ENCODE data around the gene TMEM259. TPM values are rescaled to one million over a fixed set of nuclear protein-coding genes. Genes with fewer than 3 reads are reported as not detected.

The TMEM259 gene
- total and polyA plus RNA-seq, 2 of the 8 experiments (the other 6 are each of a cell fraction or from before 2014, with no cell fraction given), result 140 to 243 TPM

DNA sequence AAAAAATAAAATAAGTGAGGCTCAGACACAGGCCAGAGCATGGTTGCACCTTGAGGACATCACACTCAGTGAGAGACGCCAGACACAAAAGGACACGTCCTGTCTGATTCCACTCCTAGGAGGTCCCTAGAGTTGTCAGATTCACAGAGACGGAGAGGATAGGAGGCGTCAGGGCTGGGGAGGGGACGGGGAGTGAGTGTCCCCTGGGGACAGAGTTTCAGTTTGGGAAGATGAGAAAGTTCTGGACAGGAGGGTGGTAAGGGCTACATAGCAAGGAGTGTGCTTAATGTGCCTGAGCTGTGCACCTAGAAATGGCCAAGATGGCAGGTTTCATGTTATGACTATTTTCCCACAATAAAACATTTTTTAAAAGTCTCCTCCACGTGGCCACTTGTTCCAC lies 22.9 kb downstream of the TMEM259 start:
- H4K20me1 ChIP-seq (replicated peaks in 1 of 2; ENCODE audit: control insufficient read depth in 1 of 2, insufficient read depth in 2 of 2, low read length in 2 of 2), result peaks cover 5 to 7% of the 10 kb centered on the region in 2 experiments
- H3K4me3 ChIP-seq (ENCODE audit: extremely low read depth in 1 of 4, insufficient read depth in 2 of 4, low read depth in 3 of 4, low read length in 4 of 4), result no peak overlapping the region
- no peak overlapping the region for H3K4me2 ChIP-seq (ENCODE audit: insufficient read depth in 1 of 2, low read depth in 2 of 2, low read length in 2 of 2)
- FAIRE-seq, result no peak
- no peak overlapping the region for H3K56ac ChIP-seq (replicated peaks; ENCODE audit: insufficient read length, low read depth, low read length)
- no peak overlapping the region for H2AFZ ChIP-seq (ENCODE audit: low read length)
- no peak overlapping the region for H3K18ac ChIP-seq (ENCODE audit: extremely low read depth, low read length)
- CTCF ChIA-PET (ENCODE audit: partially characterized antibody), result interaction anchor here (0.8 to 2.3 kb wide), 5 partner anchors 16 to 193 kb away, joined by 3 to 13 read pairs (median 4); no protein-coding TSS in a partner anchor
- peaks cover 0 to 10% (median 6%) of the 10 kb centered on the region in 4 experiments; a peak in 3 of 7 replicates for H3K4me1 ChIP-seq (replicated peaks in 1 of 4; ENCODE audit: control insufficient read depth in 3 of 4, insufficient read depth in 4 of 4, low read length in 3 of 4)
- no peak overlapping the region for H2BK120ac ChIP-seq (replicated peaks; ENCODE audit: low read depth, low read length)
- no peak overlapping the region for H3K27ac ChIP-seq (ENCODE audit: low read depth, low read length)
- no peak overlapping the region for H2AK5ac ChIP-seq (ENCODE audit: low read depth, low read length)
- WGBS, 2 experiments (ENCODE audit: extremely low coverage in 1 of 2, insufficient coverage in 1 of 2, insufficient read length in 1 of 2, insufficient replicate concordance in 2 of 2, low coverage in 1 of 2, low lambda C conversion rate in 2 of 2, missing lambda C conversion rate in 1 of 2), result 71% methylated on average over 6 of the region's 6 CpGs; no CpG with 5 or more reads in 1 of the 2 experiments
- H4K8ac ChIP-seq (ENCODE audit: extremely low read depth, insufficient read depth, low read length), result no peak overlapping the region
- H3K27me3 ChIP-seq (replicated peaks in 1 of 4; ENCODE audit: control insufficient read depth in 3 of 4, extremely low read depth in 1 of 4, insufficient read depth in 3 of 4, low read length in 3 of 4), result peaks cover 6 to 33% (median 19%) of the 10 kb centered on the region in 4 experiments
- DNase-seq (ENCODE audit: low read depth in 1 of 2, low spot score in 2 of 2), result no peak
- no peaks in the 10 kb centered on the region for H3K9me3 ChIP-seq (ENCODE audit: insufficient read depth in 2 of 2, low read depth in 1 of 2, low read length in 1 of 2)
- no peak overlapping the region for H4K5ac ChIP-seq (ENCODE audit: insufficient read length, low read depth, low read length)
- H3K79me2 ChIP-seq (ENCODE audit: control insufficient read depth in 1 of 2, insufficient read depth in 2 of 2, low read length in 2 of 2), result no peaks in the 10 kb centered on the region
- no peak overlapping the region for H2BK20ac ChIP-seq (ENCODE audit: low read length)
- H3K14ac ChIP-seq (ENCODE audit: insufficient read length), result no peak overlapping the region
- no peak overlapping the region for H2BK15ac ChIP-seq (ENCODE audit: low read length)
- H2BK12ac ChIP-seq (ENCODE audit: low read depth, low read length), result no peak overlapping the region
- H3K23ac ChIP-seq (ENCODE audit: insufficient read length), result no peak overlapping the region
- POLR2A ChIA-PET (ENCODE audit: partially characterized antibody), result interaction anchor here (0.9 to 7.3 kb wide), 4 partner anchors 9 to 276 kb away, joined by 3 to 81 read pairs (median 20); partner anchors contain the start of gene WDR18
- no peaks in the 10 kb centered on the region for H3K79me1 ChIP-seq (ENCODE audit: low read depth, low read length)
- H3K4ac ChIP-seq (replicated peaks; ENCODE audit: insufficient read length, low read depth, low read length), result no peak overlapping the region
- H3K36me3 ChIP-seq (ENCODE audit: control insufficient read depth in 2 of 4, insufficient read depth in 4 of 4, low read length in 3 of 4), result peaks cover 0 to 8% (median 1%) of the 10 kb centered on the region in 4 experiments; a peak in 2 of 8 replicates
- H3K23me2 ChIP-seq (ENCODE audit: low read depth, low read length), result peaks cover 4% of the 10 kb centered on the region; the same call in 1 of the 2 replicates
- H4K91ac ChIP-seq (replicated peaks; ENCODE audit: insufficient read length, low read length), result no peak overlapping the region
- no peak overlapping the region for H2BK5ac ChIP-seq (ENCODE audit: low read depth, low read length)
- no peak for TF ChIP-seq RXRA (IDR thresholded peaks at IDR 0.05; ENCODE audit: insufficient read depth, low read depth, low read length)
- H3K9ac ChIP-seq (replicated peaks in 1 of 4; ENCODE audit: extremely low read depth in 1 of 4, low read depth in 3 of 4, low read length in 3 of 4), result no peak overlapping the region

All from H1 (cell line).